Mesenchymal stem cell (in vitro differentiated cells and primary cell): ENCODE measurements around the gene RTCA.

ENCODE experiments used
- DNase-seq: peaks from one replicate; pipeline ENCODE4 v3.0.0-alpha.2; 2013
- H2AFZ ChIP-seq: one replicate; pipeline ENCODE4 v1.6.1; 2013; ENCODE audit warnings: low read depth, mild to moderate bottlenecking, control low read depth, inconsistent platforms, low read length, moderate library complexity
- H2AK5ac ChIP-seq: 2 replicates; pipeline ENCODE4 v1.6.1; 2013; ENCODE audit warnings: low read length, moderate library complexity, mild to moderate bottlenecking, inconsistent platforms; ENCODE audit not compliant: severe bottlenecking
- H2BK120ac ChIP-seq: one replicate; pipeline ENCODE4 v1.6.1; 2013; ENCODE audit warnings: low read depth, mild to moderate bottlenecking, inconsistent platforms, low read length, moderate library complexity
- H2BK12ac ChIP-seq, 2 experiments: one replicate each; pipeline ENCODE4 v1.6.1; 2013; ENCODE audit warnings: inconsistent platforms in 2 of 2, low read length in 2 of 2, mild to moderate bottlenecking in 2 of 2, moderate library complexity in 2 of 2, control low read depth in 1 of 2
- H2BK15ac ChIP-seq: one replicate; pipeline ENCODE4 v1.6.1; 2013; ENCODE audit warnings: mild to moderate bottlenecking, low read depth, inconsistent platforms; ENCODE audit not compliant: poor library complexity, severe bottlenecking
- H2BK5ac ChIP-seq: 2 replicates; pipeline ENCODE4 v1.6.1; 2013; ENCODE audit warnings: low read depth, mild to moderate bottlenecking, low read length, control low read depth, inconsistent platforms; ENCODE audit not compliant: poor library complexity, severe bottlenecking
- H3K14ac ChIP-seq, 2 experiments: one replicate each; pipeline ENCODE4 v1.6.1; 2013; ENCODE audit warnings: inconsistent platforms in 2 of 2, low read length in 2 of 2, control low read depth in 1 of 2, mild to moderate bottlenecking in 1 of 2, moderate library complexity in 1 of 2
- H3K18ac ChIP-seq, 2 experiments: one replicate each; pipeline ENCODE4 v1.6.1; 2013; ENCODE audit warnings: inconsistent platforms in 2 of 2, low read length in 2 of 2, control low read depth in 1 of 2, low read depth in 1 of 2, mild to moderate bottlenecking in 1 of 2
- H3K23ac ChIP-seq, 2 experiments: one replicate each; pipeline ENCODE4 v1.6.1; 2013; ENCODE audit warnings: inconsistent platforms in 2 of 2, low read length in 2 of 2, mild to moderate bottlenecking in 2 of 2, moderate library complexity in 2 of 2, control low read depth in 1 of 2
- H3K27ac ChIP-seq: 2 replicates; pipeline ENCODE4 v1.5.1; 2013; ENCODE audit warnings: mild to moderate bottlenecking, moderate library complexity, low read length, control low read depth, inconsistent platforms; ENCODE audit not compliant: poor library complexity, severe bottlenecking
- H3K27me3 ChIP-seq, 2 experiments: 2 replicates each; pipeline versions ENCODE4 v1.6.1 to v1.7.0; 2013; ENCODE audit warnings: low read length in 2 of 2, mild to moderate bottlenecking in 2 of 2, moderate library complexity in 2 of 2, control low read depth in 1 of 2, inconsistent platforms in 1 of 2; ENCODE audit not compliant: control insufficient read depth in 1 of 2, insufficient read depth in 1 of 2
- H3K36me3 ChIP-seq, 2 experiments: 2 replicates each; pipeline versions ENCODE4 v1.6.1 to v1.7.0; 2013; ENCODE audit warnings: low read length in 2 of 2, control low read depth in 1 of 2, inconsistent platforms in 1 of 2, low read depth in 1 of 2, mild to moderate bottlenecking in 1 of 2; ENCODE audit not compliant: insufficient read depth in 2 of 2, control insufficient read depth in 1 of 2
- H3K4ac ChIP-seq, 2 experiments: one replicate each; pipeline ENCODE4 v1.6.1; 2013; ENCODE audit warnings: inconsistent platforms in 2 of 2, low read length in 2 of 2, mild to moderate bottlenecking in 2 of 2, moderate library complexity in 2 of 2, control low read depth in 1 of 2, low read depth in 1 of 2
- H3K4me1 ChIP-seq: 2 replicates; pipeline ENCODE4 v1.6.1; 2013; ENCODE audit warnings: low read depth, low read length, control low read depth; ENCODE audit not compliant: control insufficient read depth, insufficient read depth
- H3K4me2 ChIP-seq: 2 replicates; pipeline ENCODE4 v1.6.1; 2013; ENCODE audit warnings: low read length, mild to moderate bottlenecking, inconsistent platforms; ENCODE audit not compliant: poor library complexity, severe bottlenecking
- H3K4me3 ChIP-seq, 2 experiments: 2 replicates each; pipeline versions ENCODE4 v1.5.1 to v1.7.0; 2013; ENCODE audit warnings: low read length in 2 of 2, mild to moderate bottlenecking in 2 of 2, control low read depth in 1 of 2, low read depth in 1 of 2; ENCODE audit not compliant: insufficient read depth in 1 of 2
- H3K79me1 ChIP-seq: replicated peaks from 2 replicates; pipeline ENCODE4 v1.6.1; 2013; ENCODE audit warnings: mild to moderate bottlenecking, control low read depth, low read length, inconsistent platforms; ENCODE audit not compliant: poor library complexity, severe bottlenecking
- H3K9ac ChIP-seq: 2 replicates; pipeline ENCODE4 v1.7.0; 2013; ENCODE audit warnings: mild to moderate bottlenecking, low read length, moderate library complexity
- H3K9me3 ChIP-seq: 2 replicates; pipeline ENCODE4 v1.7.0; 2013; ENCODE audit warnings: mild to moderate bottlenecking, low read length; ENCODE audit not compliant: control insufficient read depth
- H4K8ac ChIP-seq: one replicate; pipeline ENCODE4 v1.6.1; 2013; ENCODE audit warnings: inconsistent platforms, mild to moderate bottlenecking, low read length, moderate library complexity
- H4K91ac ChIP-seq: one replicate; pipeline ENCODE4 v1.6.1; 2013; ENCODE audit warnings: mild to moderate bottlenecking, low read length, inconsistent platforms
- WGBS: methylation state at CpG from one replicate; pipeline ENCODE4 v1.1.7; 2013; ENCODE audit warnings: mixed read lengths; 5-methylcytosine and 5-hydroxymethylcytosine counted together

The RTCA gene

GRCh38 chr1:100300691-100301090, 34.7 kb downstream of the RTCA start:
- Histone ChIP-seq H3K9me3 (no peaks in the 10 kb centered on the region), H2BK120ac (no peak overlapping the region), H3K4me3 (no peak overlapping the region), H3K14ac (no peak overlapping the region), H3K18ac (no peak overlapping the region), H3K79me1 (no peaks in the 10 kb centered on the region), H3K23ac (no peak overlapping the region), H4K8ac (no peak overlapping the region), H3K9ac (no peak overlapping the region), H2BK12ac (no peak overlapping the region), H2BK15ac (no peak overlapping the region), H2BK5ac (no peak overlapping the region), H2AFZ (no peak overlapping the region), H3K27ac (no peak overlapping the region), H2AK5ac (no peak overlapping the region), H3K4me2 (no peak overlapping the region), H3K4ac (no peak overlapping the region), H3K4me1 (no peaks in the 10 kb centered on the region), H3K27me3 (no peaks in the 10 kb centered on the region), H3K36me3 (no peaks in the 10 kb centered on the region), H4K91ac (no peak overlapping the region)
- WGBS = 97% methylated on average over 5 of the region's 5 CpGs
- no peak for DNase-seq

GRCh38 chr1:100302739-100303138, 36.7 kb downstream of the RTCA start:
- Histone ChIP-seq H3K27ac (no peak overlapping the region), H3K9me3 (no peaks in the 10 kb centered on the region), H3K79me1 (no peaks in the 10 kb centered on the region), H3K4ac (no peak overlapping the region), H2BK15ac (no peak overlapping the region), H3K4me2 (no peak overlapping the region), H3K27me3 (no peaks in the 10 kb centered on the region), H3K18ac (no peak overlapping the region), H4K91ac (no peak overlapping the region), H2BK12ac (no peak overlapping the region), H4K8ac (no peak overlapping the region), H2BK5ac (no peak overlapping the region), H3K4me3 (no peak overlapping the region), H2AFZ (no peak overlapping the region), H3K36me3 (no peaks in the 10 kb centered on the region), H3K23ac (no peak overlapping the region), H3K14ac (no peak overlapping the region), H2AK5ac (no peak overlapping the region), H3K4me1 (no peaks in the 10 kb centered on the region), H3K9ac (no peak overlapping the region), H2BK120ac (no peak overlapping the region)
- DNase-seq = no peak
- 50% methylated on average over 1 of the region's 2 CpGs for WGBS

- H3K23ac ChIP-seq = no peak overlapping the region
- WGBS = 75% methylated on average over 1 of the region's 2 CpGs
- H3K27me3 ChIP-seq = no peaks in the 10 kb centered on the region
- H3K4ac ChIP-seq = no peak overlapping the region
- H2BK15ac ChIP-seq = no peak overlapping the region
- H3K9ac ChIP-seq = no peak overlapping the region
- H3K4me1 ChIP-seq = no peaks in the 10 kb centered on the region
- H3K79me1 ChIP-seq = no peaks in the 10 kb centered on the region
- H3K4me3 ChIP-seq = no peak overlapping the region
- no peak overlapping the region for H2AFZ ChIP-seq
- no peaks in the 10 kb centered on the region for H3K36me3 ChIP-seq
- no peak overlapping the region for H4K8ac ChIP-seq
- no peak overlapping the region for H3K27ac ChIP-seq
- no peak overlapping the region for H2BK5ac ChIP-seq
- no peak overlapping the region for H3K14ac ChIP-seq
- no peak for DNase-seq
- H2AK5ac ChIP-seq = no peak overlapping the region
- no peak overlapping the region for H4K91ac ChIP-seq
- no peak overlapping the region for H2BK120ac ChIP-seq
- H2BK12ac ChIP-seq = no peak overlapping the region
- no peaks in the 10 kb centered on the region for H3K9me3 ChIP-seq
- no peak overlapping the region for H3K18ac ChIP-seq
- H3K4me2 ChIP-seq = no peak overlapping the region
These were observed 38.2 kb downstream of the RTCA start for GRCh38 chr1:100304227-100304626.

- WGBS = 93% methylated on average over 2 of the region's 3 CpGs
- Histone ChIP-seq H2AFZ (no peak overlapping the region), H2BK12ac (no peak overlapping the region), H3K14ac (no peak overlapping the region), H2BK5ac (no peak overlapping the region), H3K27me3 (no peaks in the 10 kb centered on the region), H3K4me1 (no peaks in the 10 kb centered on the region), H3K4ac (no peak overlapping the region), H3K27ac (no peak overlapping the region), H3K23ac (no peak overlapping the region), H4K8ac (no peak overlapping the region), H3K9ac (no peak overlapping the region), H2BK15ac (no peak overlapping the region), H3K9me3 (no peaks in the 10 kb centered on the region), H3K36me3 (no peaks in the 10 kb centered on the region), H3K4me3 (no peak overlapping the region), H3K79me1 (no peaks in the 10 kb centered on the region), H3K4me2 (no peak overlapping the region), H2AK5ac (no peak overlapping the region), H2BK120ac (no peak overlapping the region), H3K18ac (no peak overlapping the region), H4K91ac (no peak overlapping the region)
- DNase-seq = no peak
These were observed 38.9 kb downstream of the RTCA start for GRCh38 chr1:100304921-100305320.
